SK-N-MC (cell line): ENCODE results near the gene PCNX3.
A peak's percentile ranks its signal among the peaks of the same experiment; 100 is the strongest.

Experiments used
- EZH2 ChIP-seq: fragments of 200-600 bp; sonication (generic); IDR thresholded peaks from one replicate; pipeline ENCODE4 v1.6.1; 2017; ENCODE audit warnings: antibody characterized with exemption
- FOXP2 ChIP-seq: optimal IDR thresholded peaks from 2 replicates; pipeline ENCODE3; 2011; ENCODE audit warnings: mild to moderate bottlenecking, moderate library complexity; ENCODE audit not compliant: insufficient read depth; ENCODE audit errors: extremely low read length, control extremely low read depth
- POLR2AphosphoS5 ChIP-seq: IDR thresholded peaks from 2 replicates; pipeline ENCODE4 v1.6.1; 2012; ENCODE audit warnings: mild to moderate bottlenecking, low read depth, low read length, borderline replicate concordance

GRCh38 chr11:65615229-65615949, at the start of gene PCNX3:
- peak; percentile 65; the same call in 1 of the 2 replicates for TF ChIP-seq POLR2AphosphoS5
- TF ChIP-seq EZH2: no peak
- no peak for TF ChIP-seq FOXP2
